ENCODE results near the gene CNOT6. TPM values are rescaled to one million over a fixed set of nuclear protein-coding genes. Genes with fewer than 3 reads are reported as not detected.

Gene CNOT6
- total RNA-seq, 4 donors from 2014 or later = 14.0 to 21.0 (median 17.2) TPM

GRCh38 chr5:180599981-180600553 is 105.9 kb downstream of the CNOT6 start:
- intact Hi-C loops (cut with DNase I) = no loop called here
- Histone ChIP-seq H3K36me3 (no peaks in the 10 kb centered on the region), H3K4me3 (replicated peaks in 1 of 3) (no peak overlapping the region), H3K27me3 (no peaks in the 10 kb centered on the region), H3K27ac (no peak overlapping the region), H3K4me1 (peaks cover 12 to 21% of the 10 kb centered on the region in 2 donors), H3K9me3 (no peaks in the 10 kb centered on the region)
- peak in 1 of 2 donors; percentile 0 for DNase-seq
- TF ChIP-seq CTCF (IDR thresholded peaks at IDR 0.05) (no peak), POLR2A (IDR thresholded peaks at IDR 0.05) (no peak)
- WGBS, 2 donors = 69 to 74% methylated on average over 16 of the region's 16 CpGs

DNA sequence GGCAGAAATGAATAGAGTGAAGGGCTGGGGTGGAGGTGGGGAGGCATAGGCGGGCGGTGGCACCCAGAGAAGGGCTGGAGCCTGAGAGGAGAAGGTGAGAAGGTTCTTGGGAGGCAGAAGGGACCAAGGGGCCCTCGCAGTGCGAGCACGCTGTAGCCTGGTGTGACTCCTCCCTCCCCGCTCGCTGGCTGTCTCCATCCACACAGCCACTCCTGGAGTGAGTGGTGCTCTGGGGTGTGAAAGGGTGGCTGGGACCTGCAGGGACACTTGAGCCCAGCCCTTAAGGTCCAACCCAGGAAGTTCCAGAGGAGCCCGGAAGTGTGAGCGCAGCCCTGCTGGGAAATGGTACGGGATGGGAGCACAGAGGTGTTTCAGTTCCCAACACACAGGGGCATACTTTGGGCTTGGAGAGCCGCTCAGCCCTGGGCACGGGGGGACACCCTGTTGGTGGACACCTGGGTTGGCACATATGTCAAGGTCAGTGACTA is 106.4 kb downstream of the CNOT6 start:
- Histone ChIP-seq H3K27ac (no peak overlapping the region), H3K9me3 (no peaks in the 10 kb centered on the region), H3K4me1 (peaks cover 7 to 16% of the 10 kb centered on the region in 2 donors), H3K27me3 (no peaks in the 10 kb centered on the region), H3K4me3 (replicated peaks in 1 of 3) (no peak overlapping the region), H3K36me3 (no peaks in the 10 kb centered on the region)
- peak; percentile 1 to 13 for DNase-seq
- intact Hi-C loops (cut with DNase I) = no loop called here
- TF ChIP-seq POLR2A (IDR thresholded peaks at IDR 0.05) (no peak), CTCF (IDR thresholded peaks at IDR 0.05) (no peak)
- WGBS, 2 donors = 70 to 77% methylated on average over 12 of the region's 12 CpGs

DNA sequence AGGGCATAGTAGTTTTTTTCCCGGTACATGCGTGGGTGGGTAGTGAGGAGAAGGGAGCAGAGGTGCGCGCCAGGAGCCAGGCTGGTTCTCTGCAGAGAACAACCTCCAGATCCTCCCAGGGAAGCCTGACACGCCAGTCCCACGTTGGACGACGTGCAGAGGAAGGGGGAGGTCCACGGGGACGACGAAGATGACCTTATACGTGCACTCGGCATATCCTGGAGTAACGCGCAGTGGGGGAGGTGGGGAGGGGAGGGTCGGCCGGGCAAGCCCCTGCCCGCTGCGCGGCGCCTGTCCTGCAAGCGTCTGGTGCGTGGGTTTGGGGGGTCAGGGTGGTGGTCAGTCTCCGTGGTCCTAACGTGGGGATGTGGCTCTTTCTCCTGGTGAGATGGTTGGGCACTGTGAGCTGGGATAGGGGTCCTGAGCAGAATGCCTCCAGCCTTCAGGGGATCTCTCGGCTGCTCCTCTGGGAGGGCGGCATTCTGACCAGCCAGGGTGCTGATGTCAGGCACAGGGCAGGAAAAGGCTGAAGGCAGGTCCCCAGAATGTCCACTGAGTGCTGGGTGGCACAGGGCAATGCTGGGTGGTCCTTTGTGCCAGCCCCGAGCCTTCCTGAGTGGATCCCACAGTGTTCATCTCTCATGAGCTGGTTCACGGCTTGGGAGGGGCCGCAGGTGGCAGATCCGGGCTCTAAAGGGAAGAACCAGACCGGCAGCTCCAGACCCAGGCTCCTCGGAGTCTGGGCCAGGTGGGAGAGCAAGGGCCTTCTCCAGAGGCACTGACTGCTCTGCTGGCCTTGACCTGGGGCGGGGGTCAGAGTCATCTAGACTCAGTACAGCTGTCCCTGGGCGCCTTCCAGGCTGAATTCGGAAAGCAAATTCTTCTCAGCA is 107.7 kb downstream of the CNOT6 start:
- H3K9me3 ChIP-seq = no peaks in the 10 kb centered on the region
- H3K27me3 ChIP-seq = no peaks in the 10 kb centered on the region
- no peak overlapping the region for H3K27ac ChIP-seq
- no peaks in the 10 kb centered on the region for H3K36me3 ChIP-seq
- H3K4me3 ChIP-seq (replicated peaks in 1 of 3) = no peak overlapping the region
- intact Hi-C loops (cut with DNase I) = no loop called here
- TF ChIP-seq POLR2A (IDR thresholded peaks at IDR 0.05) (no peak), CTCF (IDR thresholded peaks at IDR 0.05) (no peak)
- DNase-seq = peak; percentile 0 to 1
- H3K4me1 ChIP-seq = peaks cover 0 to 5% of the 10 kb centered on the region in 2 donors
- WGBS, 2 donors = 82 to 87% methylated on average over 27 to 33 of the region's 36 CpGs

GRCh38 chr5:180602481-180603075 is 108.4 kb downstream of the CNOT6 start:
- DNase-seq = peak; percentile 2 to 12

More at GRCh38 chr5:180602481-180603075, 108.4 kb downstream of the CNOT6 start:
- WGBS, 2 donors = 80 to 87% methylated on average over 9 to 14 of the region's 15 CpGs
- Histone ChIP-seq H3K4me1 (peaks cover 2 to 12% of the 10 kb centered on the region in 2 donors), H3K4me3 (replicated peaks in 1 of 3) (no peak overlapping the region), H3K9me3 (no peaks in the 10 kb centered on the region), H3K36me3 (no peaks in the 10 kb centered on the region), H3K27ac (no peak overlapping the region), H3K27me3 (no peaks in the 10 kb centered on the region)
- no peak for TF ChIP-seq POLR2A (IDR thresholded peaks at IDR 0.05)
- no peak for TF ChIP-seq CTCF (IDR thresholded peaks at IDR 0.05)
- intact Hi-C loops (cut with DNase I) = no loop called here

All from thyroid gland (tissue), 4 donors.